Measurements from ENCODE around the gene FGF6.

The FGF6 gene

GRCh38 chr12:4402996-4403395, 42.6 kb downstream of the FGF6 start:
- H3K27ac ChIP-seq, result no peak overlapping the region
- no peak for DNase-seq
- H3K36me3 ChIP-seq (replicated peaks), result no peaks in the 10 kb centered on the region
- in situ Hi-C loops (cut with HindIII; ENCODE audit: low pct_ligation_motif_present, low sequenced_read_pairs), result no loop called here
- no peak overlapping the region for H3K4me3 ChIP-seq (ENCODE audit: low read depth, low read length)
- TF ChIP-seq CTCF (IDR thresholded peaks at IDR 0.05; ENCODE audit: low read depth, low read length, missing control alignments), result no peak
- no peaks in the 10 kb centered on the region for H3K27me3 ChIP-seq (replicated peaks)

- Histone ChIP-seq H3K27ac (no peak overlapping the region), H3K36me3 (replicated peaks) (no peaks in the 10 kb centered on the region), H3K27me3 (replicated peaks) (no peaks in the 10 kb centered on the region), H3K4me3 (ENCODE audit: low read depth, low read length) (no peak overlapping the region)
- no peak for TF ChIP-seq CTCF (IDR thresholded peaks at IDR 0.05; ENCODE audit: low read depth, low read length, missing control alignments)
- no peak for DNase-seq
- in situ Hi-C loops (cut with HindIII; ENCODE audit: low pct_ligation_motif_present, low sequenced_read_pairs), result no loop called here
Measured at GRCh38 chr12:4401117-4401516, 44.5 kb downstream of the FGF6 start.

- TF ChIP-seq CTCF (IDR thresholded peaks at IDR 0.05; ENCODE audit: low read depth, low read length, missing control alignments), result no peak
Measured at GRCh38 chr12:4395818-4396217, 49.8 kb downstream of the FGF6 start.

DNA sequence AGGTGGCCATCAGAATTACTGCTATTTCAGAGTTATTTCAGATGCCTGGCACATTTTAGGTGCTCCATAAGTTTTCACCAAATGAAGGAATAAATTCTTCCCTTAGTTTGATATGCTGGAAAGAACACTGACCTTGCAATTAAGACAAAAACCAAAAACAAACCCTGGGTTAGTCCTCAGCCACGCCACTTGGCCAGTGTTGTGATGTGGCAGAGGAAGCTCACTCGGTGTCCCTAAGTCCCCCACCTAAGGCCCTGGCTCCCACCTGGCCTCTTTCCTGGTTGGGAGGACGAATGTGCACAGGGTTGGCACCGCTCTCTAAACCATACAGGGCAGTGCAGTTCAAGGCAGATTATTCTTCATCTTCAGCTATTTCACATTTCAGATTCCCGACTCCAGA, 52.4 kb downstream of the FGF6 start:
- Histone ChIP-seq H3K36me3 (replicated peaks) (no peaks in the 10 kb centered on the region), H3K27ac (no peak overlapping the region), H3K27me3 (replicated peaks) (no peaks in the 10 kb centered on the region), H3K4me3 (ENCODE audit: low read depth, low read length) (no peak overlapping the region)
- no peak for DNase-seq
- in situ Hi-C loops (cut with HindIII; ENCODE audit: low pct_ligation_motif_present, low sequenced_read_pairs), result no loop called here
- TF ChIP-seq CTCF (IDR thresholded peaks at IDR 0.05; ENCODE audit: low read depth, low read length, missing control alignments), result no peak

More at GRCh38 chr12:4395818-4396217, 49.8 kb downstream of the FGF6 start:
- Histone ChIP-seq H3K27me3 (replicated peaks) (no peaks in the 10 kb centered on the region), H3K27ac (no peak overlapping the region), H3K36me3 (replicated peaks) (no peaks in the 10 kb centered on the region), H3K4me3 (ENCODE audit: low read depth, low read length) (no peak overlapping the region)
- no peak for DNase-seq
- in situ Hi-C loops (cut with HindIII; ENCODE audit: low pct_ligation_motif_present, low sequenced_read_pairs), result no loop called here

GRCh38 chr12:4392223-4392742, 53.3 kb downstream of the FGF6 start:
- Histone ChIP-seq H3K27ac (no peak overlapping the region), H3K36me3 (replicated peaks) (no peaks in the 10 kb centered on the region), H3K4me3 (ENCODE audit: low read depth, low read length) (no peak overlapping the region), H3K27me3 (replicated peaks) (no peaks in the 10 kb centered on the region)
- in situ Hi-C loops (cut with HindIII; ENCODE audit: low pct_ligation_motif_present, low sequenced_read_pairs), result no loop called here
- TF ChIP-seq CTCF (IDR thresholded peaks at IDR 0.05; ENCODE audit: low read depth, low read length, missing control alignments), result no peak
- no peak for DNase-seq

GRCh38 chr12:4388662-4389061, 57.0 kb downstream of the FGF6 start:
- H3K27ac ChIP-seq, result no peak overlapping the region
- DNase-seq, result no peak
- no peaks in the 10 kb centered on the region for H3K27me3 ChIP-seq (replicated peaks)
- H3K4me3 ChIP-seq (ENCODE audit: low read depth, low read length), result no peak overlapping the region
- in situ Hi-C loops (cut with HindIII; ENCODE audit: low pct_ligation_motif_present, low sequenced_read_pairs), result no loop called here
- TF ChIP-seq CTCF (IDR thresholded peaks at IDR 0.05; ENCODE audit: low read depth, low read length, missing control alignments), result no peak
- no peaks in the 10 kb centered on the region for H3K36me3 ChIP-seq (replicated peaks)
